Skeletal muscle satellite cell (primary cell): ENCODE measurements around the gene POLR3A.
"Not testable (repeated sequence)": the region's sequence is repeated elsewhere in the genome, so short reads cannot be mapped to it uniquely, and the experiment has no call there.

Experiments used
- H3K27me3 ChIP-seq: 2 replicates; pipeline ENCODE4 v1.7.0; 2013; ENCODE audit warnings: low read length; ENCODE audit not compliant: control insufficient read depth, insufficient read depth
- H3K36me3 ChIP-seq: 2 replicates; pipeline ENCODE4 v1.7.0; 2013; ENCODE audit warnings: mild to moderate bottlenecking, control low read depth, low read length; ENCODE audit not compliant: insufficient read depth
- H3K4me1 ChIP-seq: 2 replicates; pipeline ENCODE4 v1.7.0; 2013; ENCODE audit warnings: low read length; ENCODE audit not compliant: control insufficient read depth, insufficient read depth
- H3K4me2 ChIP-seq: 2 replicates; pipeline ENCODE4 v1.7.0; 2013; ENCODE audit warnings: mild to moderate bottlenecking, low read length
- H3K4me3 ChIP-seq: 2 replicates; pipeline ENCODE4 v1.7.0; 2013; ENCODE audit warnings: low read length
- H3K9ac ChIP-seq: 2 replicates; pipeline ENCODE4 v1.7.0; 2013; ENCODE audit warnings: mild to moderate bottlenecking, low read depth, low read length, moderate library complexity
- H3K9me3 ChIP-seq: replicated peaks from 2 replicates; pipeline ENCODE4 v1.7.0; 2013; ENCODE audit warnings: mild to moderate bottlenecking, control low read depth, low read length

The POLR3A gene

GRCh38 chr10:78065611-78066010 lies 36.3 kb upstream of the POLR3A start:
- Histone ChIP-seq H3K27me3 (peaks cover 4% of the 10 kb centered on the region), H3K9ac (no peak overlapping the region), H3K4me1 (peaks cover 6% of the 10 kb centered on the region), H3K4me2 (no peak overlapping the region), H3K36me3 (no peaks in the 10 kb centered on the region), H3K9me3 (no peaks in the 10 kb centered on the region), H3K4me3 (no peak overlapping the region)

GRCh38 chr10:78064919-78065318 lies 35.6 kb upstream of the POLR3A start:
- H3K9me3 ChIP-seq, H3K4me1 ChIP-seq, H3K4me2 ChIP-seq, H3K9ac ChIP-seq, H3K36me3 ChIP-seq, H3K4me3 ChIP-seq, H3K27me3 ChIP-seq: not testable (repeated sequence)

- Histone ChIP-seq H3K9me3 (no peaks in the 10 kb centered on the region), H3K27me3 (peaks cover 4% of the 10 kb centered on the region), H3K4me3 (no peak overlapping the region), H3K4me1 (peaks cover 6% of the 10 kb centered on the region), H3K9ac (no peak overlapping the region), H3K4me2 (no peak overlapping the region), H3K36me3 (no peaks in the 10 kb centered on the region)
These were observed 33.9 kb upstream of the POLR3A start for GRCh38 chr10:78063236-78063635.

GRCh38 chr10:78062296-78062695 lies 33.0 kb upstream of the POLR3A start:
- no peak overlapping the region for H3K9ac ChIP-seq

GRCh38 chr10:78059906-78060702 lies 30.8 kb upstream of the POLR3A start:
- no peaks in the 10 kb centered on the region for H3K9me3 ChIP-seq
- H3K36me3 ChIP-seq = no peaks in the 10 kb centered on the region
- H3K4me2 ChIP-seq = no peak overlapping the region
- H3K27me3 ChIP-seq = no peaks in the 10 kb centered on the region
- H3K9ac ChIP-seq = no peak overlapping the region
- H3K4me3 ChIP-seq = no peak overlapping the region
- no peaks in the 10 kb centered on the region for H3K4me1 ChIP-seq

More at GRCh38 chr10:78062296-78062695, 33.0 kb upstream of the POLR3A start:
- H3K36me3 ChIP-seq = no peaks in the 10 kb centered on the region
- no peaks in the 10 kb centered on the region for H3K9me3 ChIP-seq
- H3K27me3 ChIP-seq = peaks cover 4% of the 10 kb centered on the region
- no peak overlapping the region for H3K4me2 ChIP-seq
- H3K4me3 ChIP-seq = no peak overlapping the region
- peaks cover 6% of the 10 kb centered on the region for H3K4me1 ChIP-seq

- Histone ChIP-seq H3K9me3 (no peaks in the 10 kb centered on the region), H3K4me2 (no peak overlapping the region), H3K9ac (no peak overlapping the region), H3K4me3 (no peak overlapping the region), H3K36me3 (no peaks in the 10 kb centered on the region), H3K27me3 (no peaks in the 10 kb centered on the region), H3K4me1 (peaks cover 4% of the 10 kb centered on the region)
These were observed 29.2 kb upstream of the POLR3A start for GRCh38 chr10:78058562-78058961.

GRCh38 chr10:78053211-78053868 lies 24.0 kb upstream of the POLR3A start:
- Histone ChIP-seq H3K27me3 (no peaks in the 10 kb centered on the region), H3K4me2 (peak overlapping the region; percentile 23), H3K4me1 (peaks cover 14% of the 10 kb centered on the region), H3K9ac (peak overlapping the region; percentile 37), H3K4me3 (no peak overlapping the region), H3K36me3 (no peaks in the 10 kb centered on the region), H3K9me3 (no peaks in the 10 kb centered on the region)

GRCh38 chr10:78049851-78050250 lies 20.5 kb upstream of the POLR3A start:
- Histone ChIP-seq H3K9me3 (no peaks in the 10 kb centered on the region), H3K4me2 (no peak overlapping the region), H3K9ac (no peak overlapping the region), H3K4me1 (peaks cover 14% of the 10 kb centered on the region), H3K27me3 (no peaks in the 10 kb centered on the region), H3K4me3 (no peak overlapping the region), H3K36me3 (no peaks in the 10 kb centered on the region)

GRCh38 chr10:78047314-78047891 lies 18.1 kb upstream of the POLR3A start:
- H3K36me3 ChIP-seq = peaks cover 4% of the 10 kb centered on the region
- H3K4me1 ChIP-seq = peaks cover 20% of the 10 kb centered on the region
- H3K27me3 ChIP-seq = no peaks in the 10 kb centered on the region
- H3K4me2 ChIP-seq = no peak overlapping the region
- H3K4me3 ChIP-seq = no peak overlapping the region
- no peaks in the 10 kb centered on the region for H3K9me3 ChIP-seq
- no peak overlapping the region for H3K9ac ChIP-seq

- H3K4me2 ChIP-seq = no peak overlapping the region
- no peaks in the 10 kb centered on the region for H3K27me3 ChIP-seq
- no peak overlapping the region for H3K9ac ChIP-seq
- H3K9me3 ChIP-seq = no peaks in the 10 kb centered on the region
- no peak overlapping the region for H3K4me3 ChIP-seq
- H3K4me1 ChIP-seq = peaks cover 25% of the 10 kb centered on the region
- peaks cover 10% of the 10 kb centered on the region for H3K36me3 ChIP-seq
These were observed 17.5 kb upstream of the POLR3A start for GRCh38 chr10:78046711-78047269.

- Histone ChIP-seq H3K4me1 (peaks cover 25% of the 10 kb centered on the region), H3K9ac (no peak overlapping the region), H3K4me3 (no peak overlapping the region), H3K9me3 (no peaks in the 10 kb centered on the region), H3K36me3 (peaks cover 20% of the 10 kb centered on the region), H3K27me3 (no peaks in the 10 kb centered on the region), H3K4me2 (no peak overlapping the region)
These were observed 16.5 kb upstream of the POLR3A start for GRCh38 chr10:78045856-78046255.
